HepG2 (cell line): ENCODE data around the gene GJD3. TPM values are rescaled to one million over a fixed set of nuclear protein-coding genes. Genes with fewer than 3 reads are reported as not detected.
A peak's percentile ranks its signal among the peaks of the same experiment; 100 is the strongest.

ENCODE experiments used
- ATF1 ChIP-seq: IDR thresholded peaks from 2 replicates; pipeline ENCODE4 v1.6.1; 2016; ENCODE audit warnings: mild to moderate bottlenecking, control low read depth
- CREB3 ChIP-seq: sonication (generic); formaldehyde crosslinking; IDR thresholded peaks from 2 replicates; pipeline ENCODE4 v1.5.0; 2020; ENCODE audit warnings: missing genetic modification reagents
- GMEB2 ChIP-seq: IDR thresholded peaks from 2 replicates; pipeline ENCODE4 v1.6.1; 2016; ENCODE audit warnings: missing biosample characterization, missing genetic modification reagents, low read depth
- HDAC1 ChIP-seq: sonication (generic); formaldehyde crosslinking; IDR thresholded peaks from 2 replicates; pipeline ENCODE4 v1.5.1; 2020; ENCODE audit warnings: mild to moderate bottlenecking, missing genetic modification reagents
- HNRNPL ChIP-seq: fragments of 200-400 bp; formaldehyde crosslinking; IDR thresholded peaks from 2 replicates; pipeline ENCODE4 v1.6.1; 2017; ENCODE audit warnings: mild to moderate bottlenecking, low read depth, low read length
- IRF1 ChIP-seq: sonication (generic); formaldehyde crosslinking; IDR thresholded peaks from 2 replicates; pipeline ENCODE4 v1.4.0; 2020; ENCODE audit warnings: low read depth, mild to moderate bottlenecking, missing genetic modification reagents
- MTERF4 ChIP-seq: sonication (generic); formaldehyde crosslinking; IDR thresholded peaks from 2 replicates; pipeline ENCODE4 v1.8.0; 2023; ENCODE audit warnings: mild to moderate bottlenecking, missing genetic modification reagents
- MXD4 ChIP-seq: IDR thresholded peaks from 2 replicates; pipeline ENCODE4 v1.6.1; 2016; ENCODE audit warnings: mild to moderate bottlenecking, missing biosample characterization, missing genetic modification reagents
- PHF5A ChIP-seq: IDR thresholded peaks from one replicate; pipeline ENCODE4 v1.6.1; 2018; ENCODE audit warnings: low read depth, missing genetic modification reagents; ENCODE audit not compliant: unreplicated experiment
- RFXANK ChIP-seq: IDR thresholded peaks from 2 replicates; pipeline ENCODE4 v1.6.1; 2016
- RNF219 ChIP-seq: sonication (generic); formaldehyde crosslinking; IDR thresholded peaks from 2 replicates; pipeline ENCODE4 v1.5.0; 2020; ENCODE audit warnings: mild to moderate bottlenecking, missing genetic modification reagents
- SALL1 ChIP-seq: sonication (generic); formaldehyde crosslinking; IDR thresholded peaks from 2 replicates; pipeline ENCODE4 v1.8.0; 2022; ENCODE audit warnings: mild to moderate bottlenecking, missing genetic modification reagents
- SAP130 ChIP-seq: IDR thresholded peaks from 2 replicates; pipeline ENCODE4 v1.6.1; 2016; ENCODE audit warnings: low read depth
- SRSF9 ChIP-seq: fragments of 200-400 bp; formaldehyde crosslinking; IDR thresholded peaks from 2 replicates; pipeline ENCODE4 v1.6.1; 2018; ENCODE audit warnings: borderline replicate concordance, mild to moderate bottlenecking, low read depth, low read length; ENCODE audit not compliant: insufficient read depth, poor library complexity, severe bottlenecking
- ZBED4 ChIP-seq: sonication (generic); formaldehyde crosslinking; IDR thresholded peaks from 2 replicates; pipeline ENCODE4 v1.4.0; 2020; ENCODE audit warnings: missing genetic modification reagents, borderline replicate concordance
- ZC3H13 ChIP-seq: sonication (generic); formaldehyde crosslinking; IDR thresholded peaks from 2 replicates; pipeline ENCODE4 v1.8.1; 2023; ENCODE audit warnings: mild to moderate bottlenecking, missing genetic modification reagents, moderate library complexity
- ZNF12 ChIP-seq: sonication (generic); formaldehyde crosslinking; IDR thresholded peaks from 2 replicates; pipeline ENCODE4 v1.5.0; 2020; ENCODE audit warnings: missing genetic modification reagents
- ZNF713 ChIP-seq: sonication (generic); formaldehyde crosslinking; IDR thresholded peaks from 2 replicates; pipeline ENCODE4 v1.4.0; 2020; ENCODE audit warnings: mild to moderate bottlenecking, missing genetic modification reagents
- ZNF773 ChIP-seq: sonication (generic); formaldehyde crosslinking; IDR thresholded peaks from 2 replicates; pipeline ENCODE4 v1.4.0; 2020; ENCODE audit warnings: missing genetic modification reagents, borderline replicate concordance
- ZNF776 ChIP-seq: sonication (generic); formaldehyde crosslinking; IDR thresholded peaks from 2 replicates; pipeline ENCODE4 v1.4.0; 2020; ENCODE audit warnings: mild to moderate bottlenecking, missing genetic modification reagents
- polyA plus RNA-seq, 8 experiments: library from polyadenylated mRNA; depleted of rRNA in 3 of 8; stranded (reverse) in 7 of 8; unstranded in 1 of 8; fragments of >200 nt; fragmentation: Illumina TruSeq in 4 of 8; extraction: Trizol in 4 of 8; gene quantifications; 2 replicates each; pipeline versions ENCODE4 v1.2.1 to v1.2.3, GENCODE V29; 2011 to 2016; ENCODE audit warnings: low read depth in 4 of 8, missing spikeins in 1 of 8, mixed read lengths in 1 of 8; ENCODE audit not compliant: insufficient read depth in 1 of 8
- total RNA-seq, 5 experiments: library from RNA; depleted of rRNA; stranded (reverse); fragments of >200 nt; fragmentation: Illumina TruSeq; extraction: Trizol; gene quantifications; 2 replicates each; pipeline ENCODE4 v1.2.3, GENCODE V29; 2016; ENCODE audit warnings: low read depth in 1 of 5

Gene GJD3
- total and polyA plus RNA-seq, 2 of the 13 experiments (the other 11 are each of a cell fraction or from before 2014, with no cell fraction given) = not detected

- TF ChIP-seq GMEB2 (CRISPR knock-in tag) = no peak
- no peak for TF ChIP-seq PHF5A (CRISPR knock-in tag)
- TF ChIP-seq ZNF12 (CRISPR knock-in tag) = no peak
- no peak for TF ChIP-seq SRSF9
- TF ChIP-seq SALL1 = no peak
- TF ChIP-seq RFXANK = no peak
- no peak for TF ChIP-seq ATF1 (CRISPR knock-in tag)
- no peak for TF ChIP-seq RNF219 (CRISPR knock-in tag)
- TF ChIP-seq ZC3H13 (CRISPR knock-in tag) = no peak
- TF ChIP-seq ZBED4 (CRISPR knock-in tag) = no peak
- no peak for TF ChIP-seq ZNF713 (CRISPR knock-in tag)
- no peak for TF ChIP-seq HDAC1 (CRISPR knock-in tag)
- TF ChIP-seq ZNF776 (CRISPR knock-in tag) = no peak; the same call in 1 of the 2 replicates
- TF ChIP-seq CREB3 (CRISPR knock-in tag) = no peak; the same call in 1 of the 2 replicates
- TF ChIP-seq IRF1 (CRISPR knock-in tag) = no peak
- TF ChIP-seq SAP130 (CRISPR knock-in tag) = no peak
- TF ChIP-seq MTERF4 (CRISPR knock-in tag) = no peak
- TF ChIP-seq HNRNPL = no peak
- peak; percentile 19; the same call in 1 of the 2 replicates for TF ChIP-seq ZNF773 (CRISPR knock-in tag)
- no peak; the same call in 1 of the 2 replicates for TF ChIP-seq MXD4 (CRISPR knock-in tag)
Observed at GRCh38 chr17:40363111-40363827, 1.3 kb downstream of the GJD3 start (continued).
